ENCODE measurements around the gene CUX1. TPM values are rescaled to one million over a fixed set of nuclear protein-coding genes. Genes with fewer than 3 reads are reported as not detected.
"Not testable (repeated sequence)": the region's sequence is repeated elsewhere in the genome, so short reads cannot be mapped to it uniquely, and the experiment has no call there.

Gene CUX1
- total RNA-seq, 1 donor from 2014 or later = 56.5 TPM

GRCh38 chr7:101916876-101917275, 99.5 kb downstream of the CUX1 start:
- H3K27ac Mint-ChIP-seq (ENCODE audit: unreplicated experiment) = peak overlapping the region; percentile 80
- peaks cover 5% of the 10 kb centered on the region for H3K36me3 Mint-ChIP-seq (ENCODE audit: unreplicated experiment)
- H3K27me3 Mint-ChIP-seq (ENCODE audit: unreplicated experiment) = peaks cover 25% of the 10 kb centered on the region
- DNase-seq = no peak
- H3K4me1 Mint-ChIP-seq (ENCODE audit: low read depth, unreplicated experiment) = peaks cover 46% of the 10 kb centered on the region
- TF ChIP-seq CTCF (IDR thresholded peaks at IDR 0.05; ENCODE audit: partially characterized antibody, unreplicated experiment) = no peak
- no peak overlapping the region for H3K4me3 Mint-ChIP-seq (ENCODE audit: unreplicated experiment)
- peaks cover 22% of the 10 kb centered on the region for H3K9me3 Mint-ChIP-seq (ENCODE audit: unreplicated experiment)

GRCh38 chr7:101917566-101917965, 100.1 kb downstream of the CUX1 start:
- no peak for TF ChIP-seq CTCF (IDR thresholded peaks at IDR 0.05; ENCODE audit: partially characterized antibody, unreplicated experiment)
- H3K27ac Mint-ChIP-seq (ENCODE audit: unreplicated experiment) = no peak overlapping the region
- no peak for DNase-seq
- H3K36me3 Mint-ChIP-seq (ENCODE audit: unreplicated experiment) = peaks cover 5% of the 10 kb centered on the region
- H3K27me3 Mint-ChIP-seq (ENCODE audit: unreplicated experiment) = peaks cover 22% of the 10 kb centered on the region
- H3K9me3 Mint-ChIP-seq (ENCODE audit: unreplicated experiment) = peaks cover 22% of the 10 kb centered on the region
- H3K4me1 Mint-ChIP-seq (ENCODE audit: low read depth, unreplicated experiment) = peaks cover 43% of the 10 kb centered on the region
- H3K4me3 Mint-ChIP-seq (ENCODE audit: unreplicated experiment) = no peak overlapping the region

GRCh38 chr7:101918426-101918825, 101.0 kb downstream of the CUX1 start:
- H3K9me3 Mint-ChIP-seq (ENCODE audit: unreplicated experiment) = peaks cover 22% of the 10 kb centered on the region
- peaks cover 19% of the 10 kb centered on the region for H3K27me3 Mint-ChIP-seq (ENCODE audit: unreplicated experiment)
- H3K4me3 Mint-ChIP-seq (ENCODE audit: unreplicated experiment) = no peak overlapping the region
- H3K27ac Mint-ChIP-seq (ENCODE audit: unreplicated experiment) = no peak overlapping the region
- no peak for DNase-seq
- TF ChIP-seq CTCF (IDR thresholded peaks at IDR 0.05; ENCODE audit: partially characterized antibody, unreplicated experiment) = no peak
- peaks cover 37% of the 10 kb centered on the region for H3K4me1 Mint-ChIP-seq (ENCODE audit: low read depth, unreplicated experiment)
- peaks cover 5% of the 10 kb centered on the region for H3K36me3 Mint-ChIP-seq (ENCODE audit: unreplicated experiment)

GRCh38 chr7:101919363-101920115, 102.1 kb downstream of the CUX1 start:
- no peak for TF ChIP-seq CTCF (IDR thresholded peaks at IDR 0.05; ENCODE audit: partially characterized antibody, unreplicated experiment)
- H3K36me3 Mint-ChIP-seq (ENCODE audit: unreplicated experiment) = no peaks in the 10 kb centered on the region
- DNase-seq = no peak
- peaks cover 36% of the 10 kb centered on the region for H3K4me1 Mint-ChIP-seq (ENCODE audit: low read depth, unreplicated experiment)
- no peak overlapping the region for H3K4me3 Mint-ChIP-seq (ENCODE audit: unreplicated experiment)
- H3K9me3 Mint-ChIP-seq (ENCODE audit: unreplicated experiment) = peaks cover 18% of the 10 kb centered on the region
- H3K27ac Mint-ChIP-seq (ENCODE audit: unreplicated experiment) = peak overlapping the region; percentile 49
- peaks cover 15% of the 10 kb centered on the region for H3K27me3 Mint-ChIP-seq (ENCODE audit: unreplicated experiment)

- Mint-ChIP-seq H3K9me3 (ENCODE audit: unreplicated experiment) (peaks cover 7% of the 10 kb centered on the region), H3K27ac (ENCODE audit: unreplicated experiment) (no peak overlapping the region), H3K4me1 (ENCODE audit: low read depth, unreplicated experiment) (peaks cover 22% of the 10 kb centered on the region), H3K27me3 (ENCODE audit: unreplicated experiment) (peaks cover 6% of the 10 kb centered on the region), H3K36me3 (ENCODE audit: unreplicated experiment) (no peaks in the 10 kb centered on the region), H3K4me3 (ENCODE audit: unreplicated experiment) (no peak overlapping the region)
- no peak for TF ChIP-seq CTCF (IDR thresholded peaks at IDR 0.05; ENCODE audit: partially characterized antibody, unreplicated experiment)
- DNase-seq = no peak
These were observed 103.6 kb downstream of the CUX1 start for GRCh38 chr7:101921061-101921460.

GRCh38 chr7:101921546-101922489, 104.4 kb downstream of the CUX1 start:
- H3K27ac Mint-ChIP-seq (ENCODE audit: unreplicated experiment) = peak overlapping the region; percentile 28
- not testable (repeated sequence) for H3K9me3 Mint-ChIP-seq (ENCODE audit: unreplicated experiment); DNase-seq; H3K27me3 Mint-ChIP-seq (ENCODE audit: unreplicated experiment); H3K36me3 Mint-ChIP-seq (ENCODE audit: unreplicated experiment); H3K4me3 Mint-ChIP-seq (ENCODE audit: unreplicated experiment)
- H3K4me1 Mint-ChIP-seq (ENCODE audit: low read depth, unreplicated experiment) = peaks cover 18% of the 10 kb centered on the region
